DND-41 (cell line): ENCODE data around the gene ARFGEF3.

Experiments
- ATAC-seq: fragments of 200-7000 bp; cut with Tn5 transposase; 3 replicates; pipeline ENCODE4 v1.9.1; 2021; ENCODE audit warnings: low read depth; ENCODE audit not compliant: insufficient read depth
- DNase-seq: peaks from one replicate; pipeline ENCODE4 v3.0.0-alpha.2; 2020
- H2AFZ ChIP-seq: 2 replicates; pipeline ENCODE4 v1.6.0; 2012; ENCODE audit warnings: low read depth, low read length
- H3K27ac ChIP-seq: 2 replicates; pipeline ENCODE4 v1.5.1; 2012; ENCODE audit warnings: low read length, inconsistent platforms
- H3K27me3 ChIP-seq: fragments of 200-600 bp; sonication (generic); 2 replicates; pipeline ENCODE4 v1.6.0; 2012; ENCODE audit warnings: low read length, mild to moderate bottlenecking, inconsistent platforms; ENCODE audit not compliant: insufficient read depth, poor library complexity
- H3K36me3 ChIP-seq: 2 replicates; pipeline ENCODE4 v1.5.1; 2012; ENCODE audit warnings: low read length, inconsistent platforms; ENCODE audit not compliant: insufficient read depth
- H3K4me1 ChIP-seq: 2 replicates; pipeline ENCODE4 v1.5.1; 2012; ENCODE audit warnings: mild to moderate bottlenecking, low read length; ENCODE audit not compliant: insufficient read depth
- H3K4me2 ChIP-seq: 2 replicates; pipeline ENCODE4 v1.6.0; 2012; ENCODE audit warnings: mild to moderate bottlenecking, moderate library complexity, low read length, inconsistent platforms; ENCODE audit not compliant: insufficient read depth
- H3K4me3 ChIP-seq, 2 experiments: fragments of 200-600 bp in 1 of 2; shearing (Covaris generic) in 1 of 2; 2 replicates each; pipeline ENCODE4 v1.5.1; 2012 to 2016; ENCODE audit warnings: inconsistent platforms in 2 of 2, low read length in 2 of 2, mild to moderate bottlenecking in 2 of 2, low read depth in 1 of 2, moderate library complexity in 1 of 2
- H3K79me2 ChIP-seq: 2 replicates; pipeline ENCODE4 v1.6.0; 2012; ENCODE audit warnings: low read length, inconsistent platforms; ENCODE audit not compliant: insufficient read depth
- H3K9ac ChIP-seq: 2 replicates; pipeline ENCODE4 v1.6.0; 2012; ENCODE audit warnings: low read depth, mild to moderate bottlenecking, inconsistent platforms, low read length, moderate library complexity
- H3K9me3 ChIP-seq: 2 replicates; pipeline ENCODE4 v1.5.1; 2012; ENCODE audit warnings: low read length, moderate library complexity, mild to moderate bottlenecking, inconsistent platforms; ENCODE audit not compliant: insufficient read depth, severe bottlenecking
- H4K20me1 ChIP-seq: 2 replicates; pipeline ENCODE4 v1.6.0; 2012; ENCODE audit warnings: low read length; ENCODE audit not compliant: insufficient read depth
- CTCF ChIP-seq: IDR thresholded peaks from 2 replicates; pipeline ENCODE4 v1.5.1; 2012; ENCODE audit warnings: borderline replicate concordance, low read length, moderate library complexity, mild to moderate bottlenecking; ENCODE audit not compliant: poor library complexity, severe bottlenecking; ENCODE audit errors: extremely low read depth
- EZH2 ChIP-seq: IDR thresholded peaks from 3 replicates; pipeline ENCODE4 v1.6.1; 2012; ENCODE audit warnings: borderline replicate concordance, low read depth, mild to moderate bottlenecking, moderate library complexity, low read length, inconsistent platforms; ENCODE audit not compliant: severe bottlenecking

Gene ARFGEF3

GRCh38 chr6:138374230-138374629 is 212.5 kb downstream of the ARFGEF3 start:
- no peak overlapping the region for H3K27ac ChIP-seq
- H3K4me1 ChIP-seq = no peaks in the 10 kb centered on the region
- H3K79me2 ChIP-seq = no peaks in the 10 kb centered on the region
- H2AFZ ChIP-seq = no peak overlapping the region
- peaks cover 17% of the 10 kb centered on the region for H3K27me3 ChIP-seq
- H4K20me1 ChIP-seq = no peaks in the 10 kb centered on the region
- no peak overlapping the region for H3K9ac ChIP-seq
- TF ChIP-seq CTCF (no peak), EZH2 (no peak)
- ATAC-seq (no peak), DNase-seq (no peak)
- no peaks in the 10 kb centered on the region for H3K9me3 ChIP-seq
- H3K4me3 ChIP-seq = no peak overlapping the region
- no peak overlapping the region for H3K4me2 ChIP-seq
- H3K36me3 ChIP-seq = no peaks in the 10 kb centered on the region

GRCh38 chr6:138374815-138375214 is 213.1 kb downstream of the ARFGEF3 start:
- DNase-seq = no peak

GRCh38 chr6:138377042-138377441 is 215.3 kb downstream of the ARFGEF3 start:
- TF ChIP-seq EZH2 = no peak
- no peak for TF ChIP-seq CTCF
- DNase-seq (no peak), ATAC-seq (no peak)
- Histone ChIP-seq H3K4me2 (no peak overlapping the region), H3K27me3 (peaks cover 15% of the 10 kb centered on the region), H3K4me3 (no peak overlapping the region), H3K4me1 (no peaks in the 10 kb centered on the region), H3K9ac (no peak overlapping the region), H3K27ac (no peak overlapping the region), H3K36me3 (no peaks in the 10 kb centered on the region), H2AFZ (no peak overlapping the region), H3K79me2 (no peaks in the 10 kb centered on the region), H4K20me1 (no peaks in the 10 kb centered on the region), H3K9me3 (no peaks in the 10 kb centered on the region)

More at GRCh38 chr6:138374815-138375214, 213.1 kb downstream of the ARFGEF3 start:
- Histone ChIP-seq H3K36me3 (no peaks in the 10 kb centered on the region), H2AFZ (no peak overlapping the region), H3K9me3 (no peaks in the 10 kb centered on the region), H3K27me3 (peaks cover 18% of the 10 kb centered on the region), H3K27ac (no peak overlapping the region), H3K79me2 (no peaks in the 10 kb centered on the region), H3K4me2 (no peak overlapping the region), H3K4me3 (no peak overlapping the region), H3K9ac (no peak overlapping the region), H3K4me1 (no peaks in the 10 kb centered on the region), H4K20me1 (no peaks in the 10 kb centered on the region)
- TF ChIP-seq CTCF = no peak
- no peak for TF ChIP-seq EZH2
- no peak for ATAC-seq

GRCh38 chr6:138377844-138378243 is 216.1 kb downstream of the ARFGEF3 start, which contains the start of gene SMIM28:
Gene SMIM28 (plus strand): TSS chr6:138377905. CDS start chr6:138378073, 168 bp downstream.
- H3K36me3 ChIP-seq = no peaks in the 10 kb centered on the region
- H3K27me3 ChIP-seq = peaks cover 13% of the 10 kb centered on the region
- DNase-seq = no peak
- no peak within 1 kb of the TSS for H3K4me2 ChIP-seq
- no peaks in the 10 kb centered on the region for H4K20me1 ChIP-seq
- TF ChIP-seq CTCF (no peak), EZH2 (no peak)
- no peak within 1 kb of the TSS for H3K9ac ChIP-seq
- no peak within 1 kb of the TSS for H3K27ac ChIP-seq
- H3K9me3 ChIP-seq = no peaks in the 10 kb centered on the region
- ATAC-seq = no peak
- no peak within 1 kb of the TSS for H3K4me3 ChIP-seq
- no peaks in the 10 kb centered on the region for H3K79me2 ChIP-seq
- H2AFZ ChIP-seq = no peak within 1 kb of the TSS
- no peaks in the 10 kb centered on the region for H3K4me1 ChIP-seq
